NCI-H1436 (cell line): ENCODE data around the gene ROGDI.

Experiments
- DNase-seq: peaks from one replicate; lab custom pipeline; 2025; lab: John Stamatoyannopoulos, UW

Gene ROGDI, protein sequence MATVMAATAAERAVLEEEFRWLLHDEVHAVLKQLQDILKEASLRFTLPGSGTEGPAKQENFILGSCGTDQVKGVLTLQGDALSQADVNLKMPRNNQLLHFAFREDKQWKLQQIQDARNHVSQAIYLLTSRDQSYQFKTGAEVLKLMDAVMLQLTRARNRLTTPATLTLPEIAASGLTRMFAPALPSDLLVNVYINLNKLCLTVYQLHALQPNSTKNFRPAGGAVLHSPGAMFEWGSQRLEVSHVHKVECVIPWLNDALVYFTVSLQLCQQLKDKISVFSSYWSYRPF

DNA sequence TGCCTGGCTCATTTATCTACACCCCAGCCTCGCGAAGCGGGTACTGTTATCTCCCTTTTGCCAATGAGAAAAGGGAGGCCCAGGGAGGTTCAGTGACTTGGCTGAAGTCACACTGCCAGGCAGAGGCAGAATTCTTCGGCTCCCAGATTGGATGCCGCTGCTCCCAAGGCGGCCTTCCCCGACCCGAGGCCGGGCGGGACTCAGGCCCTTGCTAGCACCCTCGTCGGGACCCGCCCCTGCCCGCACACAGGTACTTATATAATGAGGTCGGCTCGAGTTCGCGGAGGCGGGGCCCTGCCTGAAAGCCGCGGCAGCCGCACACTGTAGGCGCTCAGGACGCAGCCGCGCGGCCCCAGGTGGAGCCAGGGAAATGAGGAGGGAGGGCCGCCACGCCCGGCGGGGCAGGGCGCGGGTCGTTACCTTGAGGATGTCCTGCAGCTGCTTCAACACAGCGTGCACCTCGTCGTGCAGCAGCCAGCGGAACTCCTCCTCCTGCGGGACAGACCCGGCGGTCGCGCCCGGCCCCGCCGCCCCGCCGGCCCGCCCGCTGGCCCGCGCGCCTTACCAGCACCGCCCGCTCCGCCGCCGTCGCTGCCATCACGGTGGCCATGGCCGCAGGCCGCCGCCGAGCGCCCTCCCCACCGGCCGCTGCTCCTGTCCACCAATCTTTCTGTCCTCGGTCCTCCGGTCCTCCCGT is at the start of gene ROGDI:
TSS of gene ROGDI (minus strand) at position 672 of the 697 bp plus-strand sequence. CDS start at position 610, 62 bp downstream.
- peak; percentile 75 for DNase-seq

DNA sequence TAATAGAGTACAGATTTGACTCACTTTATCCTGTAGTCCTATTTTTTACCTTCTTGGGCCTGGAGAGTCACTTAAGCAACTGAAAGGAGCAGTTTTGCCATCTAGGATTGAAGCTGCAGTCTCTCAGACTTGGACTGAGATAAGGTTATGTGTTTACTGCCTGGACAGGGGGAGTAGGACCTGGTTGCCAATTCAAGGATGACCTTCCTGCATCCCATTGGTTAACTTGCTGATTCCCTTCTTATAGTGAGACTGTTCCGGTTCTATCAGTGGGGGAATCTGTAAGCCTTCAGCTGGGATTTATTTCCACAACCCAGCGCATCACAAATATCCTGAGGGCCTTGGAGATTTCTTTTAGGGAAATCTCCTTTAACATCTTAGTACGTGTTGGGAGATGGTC is 47.8 kb upstream of the ROGDI start:
- no peak for DNase-seq

DNA sequence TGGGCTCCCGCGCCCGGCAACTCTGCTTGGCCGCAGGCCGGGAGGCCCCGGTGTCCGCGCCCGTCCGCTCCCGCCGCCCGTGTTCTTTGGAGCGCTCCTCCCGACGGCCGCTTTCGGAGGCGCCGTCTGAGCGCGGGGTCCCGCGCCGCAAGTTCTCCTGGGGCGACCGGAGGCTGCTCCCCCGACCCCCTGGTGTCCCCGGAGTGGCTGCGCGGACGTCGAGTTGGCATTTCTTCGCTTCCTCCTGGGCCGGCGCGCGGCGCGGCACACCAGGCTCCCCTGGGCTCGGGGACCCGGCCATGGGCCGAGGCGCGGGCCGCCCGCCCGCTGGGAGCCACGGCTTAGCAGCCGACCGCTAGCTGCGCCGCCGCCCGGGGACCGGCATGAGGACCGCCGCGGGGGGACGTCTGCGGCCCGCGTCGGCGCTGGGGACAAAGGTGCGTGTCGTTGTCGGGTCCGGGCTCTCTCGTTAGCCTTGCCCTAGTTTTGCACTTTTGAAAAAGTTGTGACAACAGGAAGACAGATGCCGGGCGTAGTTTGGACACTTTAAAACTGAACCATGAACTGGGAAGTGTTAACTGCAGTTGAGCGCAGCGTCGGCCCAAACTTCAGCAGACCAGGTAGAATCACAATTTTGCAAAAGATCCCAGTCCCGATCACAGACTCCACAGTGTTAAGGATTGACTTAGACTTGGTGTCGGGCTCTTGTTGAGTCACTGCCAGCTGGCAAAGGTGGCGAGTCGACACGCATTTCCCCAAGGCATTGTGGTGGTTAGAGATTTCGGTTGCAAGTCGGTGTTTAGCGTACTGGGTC is 45.5 kb upstream of the ROGDI start:
- DNase-seq, result peak; percentile 5

DNA sequence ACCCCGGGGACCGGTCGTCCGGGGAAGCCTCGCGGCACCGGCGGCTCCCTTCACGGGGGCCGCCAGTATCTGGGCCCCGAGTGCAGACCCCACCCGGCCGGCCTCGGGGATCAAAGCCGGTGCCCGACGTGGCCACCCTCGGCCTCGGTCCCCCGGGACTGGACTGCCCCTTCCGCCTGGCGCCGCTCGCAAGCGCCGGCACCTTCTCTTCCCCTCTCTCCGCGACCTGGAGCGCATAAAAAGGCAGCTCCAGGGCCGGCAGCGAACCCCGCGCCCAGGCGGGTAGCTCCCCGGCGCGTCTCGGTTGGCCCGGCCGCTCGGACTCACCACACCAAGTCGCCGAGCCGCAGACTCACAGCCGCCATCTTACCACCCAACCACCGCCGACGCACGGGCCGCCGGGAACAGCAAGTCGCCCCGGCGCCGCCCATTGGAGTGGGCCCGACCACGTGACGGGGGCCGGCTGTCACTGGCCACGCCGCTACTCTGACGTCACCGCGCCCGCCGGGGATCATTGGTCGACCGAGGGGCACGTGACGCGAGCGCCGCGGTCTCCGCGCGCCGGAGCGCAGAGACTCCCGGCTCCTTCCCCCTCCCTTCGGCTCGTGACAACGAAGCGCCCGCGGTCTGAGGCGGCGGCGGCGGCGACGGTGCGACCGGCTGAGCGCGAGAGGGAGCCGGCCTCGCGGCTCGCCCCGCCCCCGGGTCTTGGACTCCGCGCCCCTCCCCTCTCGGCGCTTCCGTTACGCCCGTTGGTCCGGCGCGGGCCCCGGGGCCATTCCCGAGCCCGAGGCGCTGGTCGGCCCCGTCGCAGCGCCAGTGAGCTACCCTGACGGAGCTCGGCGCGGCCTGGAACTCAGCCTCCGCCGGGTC is 44.7 kb upstream of the ROGDI start, which contains the start of the genes GLYR1 and UBN1:
TSS of gene GLYR1 (minus strand) at position 388 of the 873 bp plus-strand sequence. CDS start at position 365, 23 bp downstream.
TSS of gene UBN1 (plus strand) at position 581 of the 873 bp plus-strand sequence. CDS start 5,437 bp downstream, outside the sequence.
- DNase-seq, result peak; percentile 97

DNA sequence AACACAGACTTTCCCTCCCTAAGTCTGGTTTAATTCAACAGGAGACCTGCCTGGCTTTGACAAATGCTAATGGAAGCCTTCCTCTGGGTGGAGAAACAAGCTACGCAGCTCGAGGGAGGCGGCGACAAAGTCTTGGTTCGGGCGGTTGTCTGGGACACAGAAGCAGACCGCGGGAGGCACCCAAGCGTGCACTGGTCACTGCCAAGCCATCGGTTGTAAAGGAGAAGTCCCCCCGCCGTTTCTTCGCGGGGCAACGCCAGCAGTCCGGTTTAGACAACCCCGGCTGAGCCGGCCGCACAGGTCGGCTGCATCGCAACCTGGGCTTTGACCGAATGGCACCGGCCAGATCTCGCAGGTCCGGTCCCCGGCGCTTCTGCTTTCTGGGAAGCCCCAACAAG is 44.1 kb upstream of the ROGDI start:
- no peak for DNase-seq

DNA sequence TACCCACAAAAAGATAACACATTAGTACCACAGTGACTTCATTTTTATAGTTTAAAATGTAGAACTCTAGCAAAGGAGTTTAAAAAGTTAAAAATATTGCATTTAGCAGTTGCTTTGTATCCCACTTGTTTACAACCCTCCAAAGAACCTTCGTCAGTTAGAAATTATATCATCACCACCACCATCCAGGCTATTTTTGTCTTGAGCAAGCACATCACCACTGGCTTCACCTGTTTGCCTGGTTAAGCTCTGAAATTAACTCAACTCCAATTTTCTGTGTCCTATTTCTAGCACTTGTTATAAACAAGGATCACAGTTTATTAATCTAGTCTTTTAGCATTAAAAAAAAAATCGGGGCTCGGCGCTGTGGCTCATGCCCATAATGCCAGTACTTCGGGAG is 38.6 kb upstream of the ROGDI start:
- DNase-seq, result no peak

DNA sequence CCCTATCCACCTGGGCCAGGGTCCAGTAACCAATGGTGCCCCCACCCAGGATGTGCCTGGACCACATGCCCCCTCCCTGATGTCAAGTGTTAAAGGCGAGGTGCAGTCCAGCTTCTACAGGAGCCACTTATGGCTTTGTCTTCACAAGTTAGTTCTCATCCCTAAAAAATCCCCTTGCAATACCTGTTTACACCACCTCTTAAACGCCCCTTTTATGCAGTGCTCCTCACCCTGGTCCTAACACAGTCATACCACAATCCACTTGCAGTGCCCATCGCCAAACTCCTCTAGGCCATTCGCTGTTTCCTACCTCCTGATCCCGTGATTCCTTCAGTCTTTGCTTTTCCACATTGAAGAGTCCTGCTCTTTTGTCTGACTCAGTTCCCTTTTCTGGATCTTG is 37.5 kb upstream of the ROGDI start:
- no peak for DNase-seq

DNA sequence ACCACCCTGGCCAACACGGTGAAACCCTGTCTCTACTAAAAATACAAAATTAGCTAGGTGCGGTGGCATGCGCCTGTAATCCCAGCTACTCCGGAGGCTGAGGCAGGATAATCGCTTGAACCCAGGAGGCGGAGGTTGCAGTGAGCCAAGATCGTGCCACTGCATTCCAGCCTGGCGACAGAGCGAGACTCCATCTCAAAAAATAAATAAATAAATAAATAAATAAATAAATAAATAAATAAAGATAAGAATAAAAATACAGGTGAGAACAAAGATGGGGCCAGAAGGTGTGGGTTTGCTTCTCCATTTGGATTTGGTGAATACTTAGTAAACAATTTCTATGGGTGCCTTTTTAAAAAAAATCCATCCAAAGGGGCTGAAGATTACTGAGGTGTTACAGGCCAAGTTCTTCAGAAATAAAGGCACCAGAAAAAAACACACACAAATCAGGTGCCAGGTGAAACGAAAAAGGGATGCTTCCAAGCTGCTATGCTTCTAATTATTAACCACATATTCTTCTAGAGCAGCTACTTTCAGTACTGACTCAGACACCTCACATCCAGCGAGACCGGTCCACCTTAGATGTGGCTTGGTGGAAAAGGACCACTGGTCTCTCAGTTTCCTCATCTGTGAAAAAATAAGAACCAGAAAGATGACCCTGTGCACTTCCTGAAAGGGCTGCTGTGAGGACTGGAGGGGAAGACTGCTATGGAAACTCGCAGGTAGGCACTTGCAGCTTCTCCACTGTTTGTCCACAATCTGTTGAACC is 35.5 kb upstream of the ROGDI start:
- no peak for DNase-seq

DNA sequence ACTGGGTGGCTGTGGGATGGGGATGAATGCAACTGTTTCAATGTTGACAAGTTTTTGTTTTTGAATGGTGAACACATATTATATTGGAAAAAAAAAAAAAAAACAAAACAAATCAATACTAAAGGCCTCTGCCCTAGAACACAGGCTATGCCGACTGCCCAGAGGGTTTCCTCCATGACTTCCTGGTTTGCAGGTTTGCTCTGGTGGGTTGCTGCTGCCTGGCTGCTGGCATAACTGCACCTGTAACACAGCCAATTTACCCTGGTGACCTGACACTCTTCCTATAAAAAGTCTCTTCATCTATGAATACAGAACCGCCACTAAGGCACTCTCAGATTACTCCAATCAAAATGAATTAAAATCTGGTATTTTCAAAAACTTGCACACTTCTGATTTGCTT is 34.3 kb upstream of the ROGDI start:
- no peak for DNase-seq

DNA sequence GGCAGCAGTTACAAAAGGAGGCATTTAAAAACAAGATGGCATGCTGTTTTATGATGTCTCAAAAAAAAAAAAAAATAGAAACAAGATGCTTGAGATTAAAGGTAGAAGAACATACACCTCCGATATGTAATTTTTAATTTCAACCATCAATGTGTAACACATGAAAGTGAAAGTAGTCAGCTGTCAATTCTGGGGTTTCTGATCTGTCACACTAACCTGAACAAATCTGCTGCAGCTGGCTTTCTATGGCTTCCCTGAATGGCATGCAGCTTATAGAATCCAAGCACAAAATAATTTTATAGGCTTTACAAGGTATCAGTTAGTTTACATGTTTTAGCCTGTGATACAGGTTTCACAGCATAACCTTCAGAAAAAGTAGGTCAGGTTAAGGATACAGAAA is 31.2 kb upstream of the ROGDI start:
- no peak for DNase-seq

DNA sequence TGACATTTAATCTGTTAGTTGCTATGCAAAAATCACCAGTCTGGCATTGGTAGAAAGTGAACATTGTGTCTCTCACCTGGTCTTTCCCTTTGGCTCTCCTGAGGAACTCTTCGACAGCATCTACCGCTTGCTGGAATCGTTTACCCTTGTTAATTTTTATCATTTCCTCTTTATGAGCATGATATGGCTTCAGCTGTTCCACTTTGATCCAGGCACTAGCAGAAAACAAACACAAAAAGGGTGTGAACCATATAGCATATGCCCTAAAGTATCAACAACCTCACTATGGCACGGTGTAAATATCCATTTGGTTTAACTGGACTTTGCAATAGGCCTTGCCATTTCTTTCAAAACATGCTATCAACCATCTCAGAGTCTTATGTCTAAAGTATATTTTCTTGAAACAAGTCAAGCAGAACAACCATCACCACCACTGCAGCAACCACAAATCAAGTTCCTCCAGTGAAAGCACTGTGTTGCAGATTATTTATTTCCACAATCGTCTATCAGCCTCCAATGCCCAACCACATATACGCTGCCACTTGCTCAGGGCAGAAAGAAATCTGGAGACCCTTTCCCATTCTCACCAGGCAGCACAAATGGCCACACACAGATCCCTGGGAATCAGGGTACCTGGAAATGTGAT is 30.4 kb upstream of the ROGDI start:
- DNase-seq, result no peak

DNA sequence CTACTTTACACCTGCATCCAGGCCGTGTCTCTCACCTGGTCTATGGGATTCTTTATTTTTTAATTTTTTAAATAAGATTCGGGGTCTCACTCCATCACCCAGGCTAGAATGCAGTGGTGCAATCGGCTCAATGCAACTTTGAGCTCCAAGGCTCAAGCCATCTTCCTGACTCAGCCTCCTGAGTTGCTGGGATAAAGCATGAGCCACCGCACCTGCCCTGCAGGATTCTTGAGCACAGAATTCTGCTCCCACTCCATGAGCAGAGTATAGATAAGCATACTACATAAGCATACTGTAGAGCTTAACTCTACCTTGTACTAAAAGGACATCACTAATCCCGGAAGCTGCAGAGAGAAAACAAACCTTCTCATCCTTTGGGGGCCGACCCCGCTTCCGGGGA is 29.2 kb upstream of the ROGDI start:
- DNase-seq, result no peak

DNA sequence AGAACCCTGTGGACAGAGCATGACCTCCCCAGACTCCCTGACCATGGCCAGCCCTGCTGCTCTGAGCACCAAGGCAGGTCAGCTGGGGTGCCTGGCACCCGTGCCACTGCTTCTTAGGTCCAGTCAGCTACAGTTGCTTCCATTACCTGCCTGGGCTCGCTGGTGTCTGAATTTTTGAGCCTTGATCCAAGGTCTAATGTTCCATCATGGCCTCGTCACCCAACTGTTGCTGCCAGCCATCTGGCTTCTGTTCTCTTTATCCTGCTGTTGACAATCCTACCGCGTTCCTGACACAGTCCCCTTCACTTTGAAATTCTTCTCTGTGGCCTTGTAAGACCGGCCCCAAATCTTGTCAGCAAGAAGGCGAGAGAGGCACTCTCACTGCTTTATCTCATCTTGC is 28.0 kb upstream of the ROGDI start:
- DNase-seq, result no peak

DNA sequence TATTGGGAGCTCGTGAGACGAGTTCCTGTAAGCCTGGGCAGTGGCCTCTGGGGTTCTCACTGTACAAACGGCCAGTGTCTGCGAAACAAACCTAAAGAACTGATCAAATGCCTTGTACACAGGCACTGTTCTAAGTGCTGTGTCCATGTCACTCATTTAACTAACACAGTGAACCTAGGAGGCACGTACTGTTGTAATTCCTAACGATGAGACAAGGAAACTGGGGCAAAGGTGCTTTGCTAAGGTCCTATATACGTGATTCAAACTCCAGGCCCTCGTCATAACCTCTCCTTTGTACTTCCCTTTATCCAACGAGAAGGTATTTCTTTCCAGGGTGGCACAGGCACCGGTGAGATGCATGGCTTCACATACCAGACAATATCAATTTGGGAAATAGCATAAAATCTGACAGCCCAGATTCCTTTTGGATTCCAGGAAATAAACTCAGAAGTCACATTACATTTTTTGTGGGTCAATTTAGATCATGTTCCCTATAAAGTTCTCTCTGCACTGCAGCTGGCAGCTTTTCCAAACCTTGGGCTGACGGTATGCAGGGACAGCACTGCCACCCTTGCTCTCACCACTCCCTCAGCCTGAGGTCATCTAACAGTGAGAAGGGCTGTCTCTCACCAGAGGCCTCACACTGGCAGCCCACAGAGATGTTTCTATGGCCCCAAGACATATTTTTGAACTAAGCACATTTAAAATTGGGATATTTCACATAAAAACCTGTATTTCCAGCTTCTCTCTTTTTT is 26.3 kb upstream of the ROGDI start:
- no peak for DNase-seq

DNA sequence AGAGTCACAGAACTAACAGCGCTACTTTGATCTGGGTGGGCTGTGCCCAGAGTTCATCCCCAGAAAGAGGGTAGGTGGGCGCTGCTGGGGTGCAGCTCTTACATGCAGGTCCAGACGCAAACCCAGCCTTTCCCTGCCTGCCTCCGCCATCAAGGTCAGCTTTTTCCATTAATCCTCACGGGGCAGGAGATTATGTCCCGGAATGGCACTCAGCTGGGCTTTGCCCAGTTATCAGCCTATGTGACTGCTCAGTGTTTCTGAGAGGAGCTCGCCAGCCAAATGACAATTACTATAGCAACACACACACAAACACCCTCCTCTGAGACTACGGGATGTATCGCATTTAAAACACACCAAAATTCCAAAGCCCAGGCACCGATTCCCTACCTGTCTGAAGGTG is 24.5 kb upstream of the ROGDI start:
- DNase-seq, result no peak

DNA sequence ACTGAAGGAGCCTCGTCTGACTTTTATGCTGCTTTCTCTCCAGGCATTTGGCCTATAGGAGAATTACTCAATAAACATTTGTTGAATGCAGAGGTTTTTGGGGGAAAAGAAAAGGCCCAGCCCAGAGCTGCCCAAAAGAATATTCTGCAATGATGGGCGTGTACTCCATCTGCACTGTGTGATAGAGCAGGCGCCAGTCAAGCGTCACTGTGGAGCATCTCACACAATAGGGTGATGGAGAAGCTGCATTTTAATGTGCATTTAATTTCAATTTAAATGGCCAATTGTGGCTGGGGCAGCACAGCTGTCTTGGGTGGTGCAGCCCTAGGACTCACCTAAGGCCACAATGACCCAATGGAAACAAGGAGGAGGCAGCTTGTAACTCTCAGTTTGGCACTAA is 24.1 kb upstream of the ROGDI start:
- DNase-seq, result no peak

DNA sequence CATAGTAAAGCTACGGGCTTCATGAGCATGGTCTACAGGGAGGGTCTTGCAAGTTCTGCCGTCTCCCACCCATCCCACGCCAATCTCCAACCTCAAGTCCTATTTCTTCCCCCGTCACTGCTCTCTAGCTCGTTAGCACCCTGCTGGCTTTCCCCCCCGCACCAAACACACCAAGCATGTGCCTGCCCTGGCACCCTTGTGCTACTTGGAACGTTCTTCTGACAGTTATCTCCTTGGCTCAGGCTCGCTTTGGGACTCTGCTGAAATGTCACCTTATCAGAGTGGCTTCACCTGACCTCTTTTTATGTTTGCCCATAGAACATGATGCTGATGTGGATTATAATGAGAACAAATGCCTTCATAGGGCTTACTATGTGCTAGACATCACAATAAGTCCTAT is 22.8 kb upstream of the ROGDI start:
- no peak for DNase-seq

DNA sequence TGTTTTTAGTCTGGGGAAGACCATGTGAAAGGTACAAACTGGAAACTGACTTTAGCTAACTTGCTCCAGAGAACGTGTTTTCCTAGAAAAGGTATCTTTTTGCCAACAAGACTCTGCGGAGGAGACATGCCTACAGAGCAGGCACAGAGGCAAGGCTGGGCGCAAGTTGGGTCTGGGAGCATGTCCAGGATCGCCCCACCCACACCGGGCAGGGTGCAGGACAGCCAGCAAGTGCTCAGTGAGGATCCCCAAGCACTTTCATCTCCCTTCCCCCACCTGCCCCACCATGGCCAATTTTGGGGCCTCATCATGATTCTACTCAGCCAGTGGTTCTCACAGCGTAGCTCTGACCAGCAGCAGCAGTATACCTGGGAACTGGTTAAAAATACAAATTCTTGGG is 18.2 kb upstream of the ROGDI start:
- DNase-seq, result no peak

DNA sequence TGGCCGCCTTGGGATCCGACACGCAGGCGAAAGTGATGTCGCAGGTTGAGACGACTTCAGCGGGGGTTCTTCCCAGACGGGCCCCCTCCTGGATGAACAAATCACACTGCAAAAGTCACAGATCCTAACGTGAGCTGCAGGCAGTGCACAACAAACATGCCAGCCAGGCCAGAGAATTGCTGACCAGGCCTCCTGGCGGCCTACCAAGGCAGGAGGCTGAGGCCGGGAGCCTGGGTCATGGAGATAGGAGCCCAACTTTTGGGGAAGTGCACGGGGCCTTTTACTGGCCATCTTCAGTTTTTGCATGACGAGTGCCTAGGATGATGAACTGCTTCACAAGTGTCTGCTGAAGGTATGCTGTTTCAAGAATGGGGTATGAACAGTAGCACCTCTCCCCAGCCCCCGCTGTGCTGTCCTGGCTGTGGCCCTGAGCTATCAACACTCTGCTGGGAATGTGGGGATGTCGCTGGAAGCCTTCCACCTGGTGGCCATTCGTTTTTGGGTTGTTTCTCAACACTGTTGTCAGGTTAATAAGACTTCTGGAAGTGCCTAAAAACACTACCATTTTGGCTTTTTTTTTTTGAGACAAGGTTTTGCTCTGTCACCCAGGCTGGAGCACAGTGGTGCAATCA is 12.2 kb upstream of the ROGDI start:
- no peak for DNase-seq
